Stimulated activated naive CD8-positive, alpha-beta T cell treated with anti-CD3 and anti-CD28 coated beads, Interleukin-15, amount 100 ng/mL, for 72 hours (primary cell): Measurements from ENCODE around the gene RGS11.

Experiments used
- ATAC-seq: fragments of 150-1000 bp; cut with Tn5 transposase; 2 replicates; pipeline ENCODE4 v1.10.0; 2021; ENCODE audit warnings: mild to moderate bottlenecking, moderate library complexity
- DNase-seq, 2 donors: peaks; one replicate each; pipeline ENCODE4 v3.0.0; 2021 to 2022
- H3K27ac Mint-ChIP-seq, 2 donors: one replicate each; pipeline ENCODE4 v1.8.0; 2022; ENCODE audit warnings: mild to moderate bottlenecking in 2 of 2, mixed read lengths in 2 of 2, moderate library complexity in 2 of 2
- H3K27me3 Mint-ChIP-seq: one replicate; pipeline ENCODE4 v1.8.0; 2022; ENCODE audit warnings: mixed read lengths
- H3K4me1 Mint-ChIP-seq: one replicate; pipeline ENCODE4 v1.8.0; 2022; ENCODE audit warnings: mild to moderate bottlenecking, mixed read lengths
- H3K4me3 Mint-ChIP-seq, 2 donors: one replicate each; pipeline ENCODE4 v1.8.0; 2022; ENCODE audit warnings: mild to moderate bottlenecking in 2 of 2, mixed read lengths in 2 of 2, moderate library complexity in 1 of 2
- H3K9me3 Mint-ChIP-seq, 2 donors: one replicate each; pipeline ENCODE4 v1.8.0; 2022; ENCODE audit warnings: mixed read lengths in 2 of 2

RGS11 gene

GRCh38 chr16:305916-306626, 30.3 kb upstream of the RGS11 start:
- Mint-ChIP-seq H3K4me3 (no peak overlapping the region), H3K4me1 (peaks cover 37% of the 10 kb centered on the region), H3K27ac (peak overlapping the region in 1 of 2 donors; percentile 65), H3K9me3 (no peaks in the 10 kb centered on the region), H3K27me3 (no peaks in the 10 kb centered on the region)
- DNase-seq (no peak), ATAC-seq (no peak)

- Mint-ChIP-seq H3K9me3 (no peaks in the 10 kb centered on the region), H3K4me1 (peaks cover 19% of the 10 kb centered on the region), H3K4me3 (no peak overlapping the region), H3K27me3 (no peaks in the 10 kb centered on the region), H3K27ac (no peak overlapping the region)
- DNase-seq (no peak), ATAC-seq (no peak)
These were observed 28.2 kb upstream of the RGS11 start for GRCh38 chr16:303760-304505.

DNA sequence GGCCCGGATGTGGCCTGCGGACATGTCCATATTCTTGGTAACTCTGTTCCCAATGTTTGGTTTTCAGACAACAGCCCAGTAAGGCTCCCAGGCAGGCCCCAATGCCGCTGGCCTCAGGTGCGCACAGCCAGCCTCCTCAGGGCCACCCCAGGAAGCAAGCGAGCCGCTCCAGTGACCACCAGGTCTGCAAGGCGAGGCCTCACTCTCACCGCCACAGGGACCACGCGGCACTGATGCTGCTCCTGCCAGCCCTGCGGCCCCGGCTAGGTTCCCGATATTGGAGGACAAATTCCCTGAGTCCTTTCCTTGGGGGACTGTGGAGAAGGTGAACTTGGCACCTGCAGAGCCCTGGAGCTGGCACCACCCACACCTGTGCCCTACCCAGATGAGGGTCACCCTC, 26.2 kb upstream of the RGS11 start:
- no peak overlapping the region for H3K4me3 Mint-ChIP-seq
- DNase-seq: no peak
- no peaks in the 10 kb centered on the region for H3K27me3 Mint-ChIP-seq
- no peak for ATAC-seq
- no peak overlapping the region for H3K27ac Mint-ChIP-seq
- H3K9me3 Mint-ChIP-seq: no peaks in the 10 kb centered on the region
- H3K4me1 Mint-ChIP-seq: peaks cover 9% of the 10 kb centered on the region

DNA sequence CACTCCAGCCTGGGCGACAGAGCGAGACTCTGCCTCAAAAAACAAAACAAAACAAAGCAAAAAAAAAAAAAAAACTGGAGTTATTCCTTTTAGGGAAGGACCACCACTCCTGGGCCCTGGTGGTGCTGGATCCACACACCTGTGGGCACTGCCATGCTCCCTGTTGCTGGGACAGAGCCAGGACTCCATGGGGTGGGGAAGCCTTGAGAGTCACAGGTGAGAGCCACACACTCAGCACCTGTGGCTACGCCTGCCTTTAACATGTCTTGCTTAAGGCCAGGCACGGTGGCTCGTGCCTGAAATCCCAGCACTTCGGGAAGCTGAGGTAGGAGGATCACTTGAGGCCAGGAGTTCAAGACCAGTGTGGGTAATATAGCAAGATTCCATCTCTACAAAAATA, 25.5 kb upstream of the RGS11 start:
- Mint-ChIP-seq H3K4me3 (no peak overlapping the region), H3K27ac (no peak overlapping the region), H3K4me1 (peaks cover 2% of the 10 kb centered on the region), H3K27me3 (no peaks in the 10 kb centered on the region), H3K9me3 (no peaks in the 10 kb centered on the region)
- DNase-seq: no peak
- no peak for ATAC-seq

DNA sequence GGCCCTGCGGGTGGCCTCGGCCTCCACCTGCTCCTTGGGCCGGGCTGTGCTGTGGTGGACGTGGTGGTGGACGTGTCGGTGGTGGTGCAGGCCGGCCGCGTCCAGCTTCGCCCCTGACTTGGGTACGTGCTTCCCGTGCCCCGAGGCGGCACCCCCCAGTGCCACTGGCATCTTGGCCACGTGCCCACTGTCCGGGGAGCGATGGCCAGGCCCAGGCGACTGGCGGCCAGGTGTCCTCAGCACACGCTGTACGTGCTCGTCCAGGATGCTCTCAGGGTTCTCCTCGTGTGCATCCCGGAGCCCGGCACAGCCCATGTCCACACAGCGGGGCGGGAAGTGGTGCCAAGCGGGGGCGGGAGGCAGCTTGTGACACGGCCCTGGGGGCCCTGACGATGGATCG, 22.1 kb upstream of the RGS11 start:
- ATAC-seq (no peak), DNase-seq (no peak)
- Mint-ChIP-seq H3K27me3 (no peaks in the 10 kb centered on the region), H3K9me3 (no peaks in the 10 kb centered on the region), H3K4me1 (no peaks in the 10 kb centered on the region), H3K4me3 (no peak overlapping the region), H3K27ac (no peak overlapping the region)

- H3K4me1 Mint-ChIP-seq: no peaks in the 10 kb centered on the region
- H3K4me3 Mint-ChIP-seq: no peak overlapping the region
- H3K27ac Mint-ChIP-seq: peak overlapping the region; percentile 19 to 34
- no peaks in the 10 kb centered on the region for H3K27me3 Mint-ChIP-seq
- peak; percentile 31 for ATAC-seq
- no peaks in the 10 kb centered on the region for H3K9me3 Mint-ChIP-seq
- DNase-seq: no peak
These were observed 21.2 kb upstream of the RGS11 start for GRCh38 chr16:296806-297510.

DNA sequence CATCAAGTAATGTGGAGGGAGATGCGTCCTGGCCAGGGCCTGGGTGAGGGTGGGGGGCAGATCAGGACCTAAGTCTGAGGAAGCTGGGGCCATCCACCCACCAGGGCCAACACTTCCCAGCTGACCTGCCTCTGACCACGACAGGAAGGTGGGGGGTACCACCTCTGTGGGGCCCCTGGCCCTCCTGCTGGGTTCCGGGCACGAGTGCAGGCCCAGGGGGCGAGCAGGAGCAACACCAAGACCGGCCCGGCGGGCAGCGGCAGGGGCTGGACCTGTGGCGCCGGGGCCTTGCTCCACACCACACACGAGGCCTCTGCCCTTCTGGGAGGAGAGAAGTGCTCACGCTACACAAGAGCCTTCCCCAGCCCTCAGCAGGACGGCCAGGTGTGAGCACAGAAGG, 20.5 kb upstream of the RGS11 start:
- no peaks in the 10 kb centered on the region for H3K4me1 Mint-ChIP-seq
- no peaks in the 10 kb centered on the region for H3K27me3 Mint-ChIP-seq
- DNase-seq (no peak), ATAC-seq (no peak)
- H3K27ac Mint-ChIP-seq: no peak overlapping the region
- no peaks in the 10 kb centered on the region for H3K9me3 Mint-ChIP-seq
- no peak overlapping the region for H3K4me3 Mint-ChIP-seq

GRCh38 chr16:293043-293775, 17.5 kb upstream of the RGS11 start:
- Mint-ChIP-seq H3K4me1 (no peaks in the 10 kb centered on the region), H3K27ac (no peak overlapping the region), H3K27me3 (no peaks in the 10 kb centered on the region), H3K4me3 (no peak overlapping the region), H3K9me3 (no peaks in the 10 kb centered on the region)
- DNase-seq (no peak), ATAC-seq (no peak)

GRCh38 chr16:291539-291938, 15.8 kb upstream of the RGS11 start:
- H3K27me3 Mint-ChIP-seq: no peaks in the 10 kb centered on the region

GRCh38 chr16:290681-291405, 15.1 kb upstream of the RGS11 start:
- DNase-seq: no peak
- Mint-ChIP-seq H3K27me3 (no peaks in the 10 kb centered on the region), H3K4me1 (no peaks in the 10 kb centered on the region), H3K9me3 (no peaks in the 10 kb centered on the region), H3K27ac (no peak overlapping the region), H3K4me3 (no peak overlapping the region)
- no peak for ATAC-seq

More at GRCh38 chr16:291539-291938, 15.8 kb upstream of the RGS11 start:
- no peak overlapping the region for H3K4me3 Mint-ChIP-seq
- no peak for DNase-seq
- H3K9me3 Mint-ChIP-seq: no peaks in the 10 kb centered on the region
- ATAC-seq: no peak
- H3K4me1 Mint-ChIP-seq: no peaks in the 10 kb centered on the region
- H3K27ac Mint-ChIP-seq: peak overlapping the region in 1 of 2 donors; percentile 34

DNA sequence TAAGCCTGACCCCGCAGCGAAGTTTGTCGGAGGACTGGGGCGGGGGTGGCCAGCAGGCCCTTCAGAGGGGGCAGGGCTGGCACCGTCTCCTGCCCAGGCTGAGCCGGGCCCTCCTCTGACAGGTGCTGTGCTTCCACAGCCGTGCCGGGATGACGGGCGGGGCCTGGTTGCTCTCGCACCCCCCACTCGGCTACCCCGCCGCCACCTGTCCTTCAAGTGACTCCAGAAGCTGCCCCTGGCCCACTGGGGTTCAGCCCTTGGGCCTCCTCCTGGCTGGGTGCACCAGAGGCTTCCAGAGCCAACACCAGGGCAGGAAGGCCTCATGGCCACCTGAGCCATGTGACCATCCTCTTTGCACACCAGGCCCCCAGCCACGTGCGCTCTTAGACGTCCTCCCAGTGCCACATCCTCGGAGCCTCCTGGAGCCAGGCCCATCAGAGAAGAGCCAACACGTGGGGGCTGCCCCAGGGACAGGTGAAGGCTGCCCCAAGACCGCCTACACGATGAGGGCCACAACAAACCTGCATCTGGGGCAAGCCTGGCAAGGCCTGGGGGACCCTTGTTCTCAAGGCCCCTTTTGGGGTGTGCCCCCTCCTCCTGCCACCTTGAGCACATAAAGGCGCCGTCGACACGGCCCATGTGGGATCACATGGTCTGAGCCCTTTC, 14.4 kb upstream of the RGS11 start:
- DNase-seq (no peak), ATAC-seq (no peak)
- peak overlapping the region in 1 of 2 donors; percentile 48 for H3K27ac Mint-ChIP-seq
- H3K4me1 Mint-ChIP-seq: no peaks in the 10 kb centered on the region
- H3K27me3 Mint-ChIP-seq: no peaks in the 10 kb centered on the region
- no peak overlapping the region for H3K4me3 Mint-ChIP-seq
- H3K9me3 Mint-ChIP-seq: no peaks in the 10 kb centered on the region

DNA sequence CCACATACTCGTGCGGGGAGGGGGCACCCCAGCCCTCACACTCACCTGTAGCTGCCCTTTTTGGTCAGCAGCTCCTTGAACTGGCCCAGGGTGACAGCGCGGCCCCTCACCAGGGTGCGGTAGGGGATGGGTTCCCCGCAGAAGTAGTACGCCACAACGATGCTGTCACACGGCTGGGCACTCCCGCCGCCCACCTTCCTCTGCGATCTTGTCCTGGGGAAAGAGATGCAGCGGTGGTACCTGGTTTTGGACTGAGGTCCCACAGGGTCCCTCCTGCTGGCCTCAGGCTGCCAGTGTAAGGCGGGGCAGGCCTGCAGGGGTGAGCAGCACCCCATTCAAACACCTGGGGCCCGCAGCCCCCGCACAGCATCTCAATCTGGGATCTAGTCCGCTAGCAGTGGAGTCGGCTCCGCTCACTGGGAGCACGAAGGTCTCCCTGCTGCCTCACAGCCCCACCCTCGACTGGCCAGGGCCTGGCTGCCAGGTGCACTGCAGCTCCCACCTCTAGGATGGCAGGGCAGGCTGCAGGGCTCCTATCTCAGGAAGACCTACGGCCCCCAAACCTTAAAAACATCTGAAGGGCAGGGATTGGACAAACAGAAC, 13.8 kb upstream of the RGS11 start:
- Mint-ChIP-seq H3K4me3 (no peak overlapping the region), H3K4me1 (no peaks in the 10 kb centered on the region), H3K9me3 (no peaks in the 10 kb centered on the region), H3K27ac (no peak overlapping the region), H3K27me3 (no peaks in the 10 kb centered on the region)
- DNase-seq (no peak), ATAC-seq (no peak)

DNA sequence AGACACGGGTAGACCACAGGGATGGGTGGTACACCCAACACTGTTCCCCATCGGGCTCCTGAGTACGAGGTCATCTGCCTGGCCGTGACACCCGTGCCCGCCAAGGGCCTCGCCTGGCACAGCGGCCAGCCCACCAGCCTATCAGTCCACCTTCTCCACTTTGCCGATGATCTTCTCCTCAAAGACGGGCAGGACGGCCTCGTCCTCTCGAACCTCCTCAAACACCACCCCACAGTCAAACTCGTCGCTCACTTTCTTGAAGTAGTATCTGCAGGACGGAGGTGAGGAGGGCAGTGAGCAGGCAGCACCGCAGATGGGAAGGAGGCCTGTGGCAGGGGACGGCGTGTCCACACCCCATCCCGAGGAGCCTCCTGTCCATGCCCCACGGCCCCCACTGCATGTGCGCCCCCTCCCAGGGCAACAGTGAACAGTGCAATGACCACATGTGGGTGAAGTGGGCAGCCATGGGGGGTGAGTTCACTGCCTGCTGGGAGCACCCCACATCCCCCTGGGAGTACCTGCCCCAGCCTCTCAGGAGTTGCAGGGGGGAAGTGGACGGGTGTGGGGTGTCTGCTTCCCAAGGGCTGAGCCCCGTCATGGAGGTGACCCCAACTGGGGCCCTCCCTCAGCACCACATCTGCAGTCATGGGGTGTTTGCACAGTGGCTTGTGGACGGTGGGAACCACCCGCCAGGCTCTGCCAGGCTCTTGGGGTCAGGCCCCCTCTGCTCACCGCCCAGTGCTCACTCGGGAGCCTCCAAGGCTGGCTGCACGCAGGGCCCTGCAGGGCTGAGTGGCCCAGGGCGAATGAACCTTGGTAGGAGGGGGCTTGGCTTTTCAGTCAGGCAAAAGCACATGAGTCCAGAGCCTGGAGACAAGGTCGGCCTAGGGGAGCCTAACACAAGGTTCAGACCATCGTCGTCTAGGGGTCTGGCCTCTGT, 12.5 kb upstream of the RGS11 start:
- H3K4me1 Mint-ChIP-seq: no peaks in the 10 kb centered on the region
- no peaks in the 10 kb centered on the region for H3K9me3 Mint-ChIP-seq
- DNase-seq (no peak), ATAC-seq (no peak)
- H3K4me3 Mint-ChIP-seq: no peak overlapping the region
- peak overlapping the region in 1 of 2 donors; percentile 95 for H3K27ac Mint-ChIP-seq
- no peaks in the 10 kb centered on the region for H3K27me3 Mint-ChIP-seq
